Tibial nerve (tissue), 4 donors: ENCODE measurements around the gene TFR2. TPM values are rescaled to one million over a fixed set of nuclear protein-coding genes. Genes with fewer than 3 reads are reported as not detected.

Experiments
- DNase-seq, 2 donors: peaks; one replicate each; pipeline ENCODE4 v3.0.0-alpha.2; 2019; ENCODE audit warnings: low spot score in 2 of 2
- H3K27ac ChIP-seq, 4 donors: fragments of 200-600 bp; sonication (generic) in 3 of 4; one replicate each; pipeline ENCODE4 v1.5.1; 2017 to 2019; ENCODE audit warnings: mild to moderate bottlenecking in 1 of 4
- H3K27me3 ChIP-seq, 2 donors: fragments of 200-600 bp; sonication (generic) in 1 of 2; one replicate each; pipeline versions ENCODE4 v1.5.1 to v1.6.0; 2017 to 2019
- H3K36me3 ChIP-seq, 3 donors: fragments of 200-600 bp; sonication (generic); one replicate each; pipeline ENCODE4 v1.5.1; 2018 to 2019
- H3K4me1 ChIP-seq, 4 donors: fragments of 200-600 bp; sonication (generic) in 3 of 4; one replicate each; pipeline ENCODE4 v1.5.1; 2017 to 2019
- H3K4me3 ChIP-seq, 4 donors: fragments of 200-600 bp; sonication (generic) in 3 of 4; one replicate each; pipeline ENCODE4 v1.5.1; 2017 to 2019; ENCODE audit warnings: mild to moderate bottlenecking in 1 of 4, moderate library complexity in 1 of 4
- H3K9me3 ChIP-seq, 4 donors: fragments of 200-600 bp; sonication (generic) in 3 of 4; one replicate each; pipeline ENCODE4 v1.5.1; 2017 to 2019
- CTCF ChIP-seq, 5 experiments: fragments of 200-600 bp in 3 of 5; fragments of 450-650 bp in 2 of 5; sonication (generic) in 3 of 5; IDR thresholded peaks; one replicate each; pipeline ENCODE4 v1.5.1; 2016 to 2019; ENCODE audit warnings: antibody characterized with exemption in 5 of 5, mild to moderate bottlenecking in 3 of 5, moderate library complexity in 2 of 5
- EP300 ChIP-seq, 2 donors: sonication (generic); formaldehyde crosslinking; IDR thresholded peaks; one replicate each; pipeline ENCODE4 v1.6.1; 2017; ENCODE audit warnings: antibody characterized with exemption in 2 of 2, mild to moderate bottlenecking in 1 of 2
- POLR2A ChIP-seq, 2 donors: fragments of 450-650 bp; IDR thresholded peaks; one replicate each; pipeline ENCODE4 v1.6.1; 2017; ENCODE audit warnings: antibody characterized with exemption in 2 of 2, mild to moderate bottlenecking in 2 of 2, moderate library complexity in 2 of 2
- WGBS, 2 donors: methylation state at CpG; one replicate each; pipeline ENCODE4 v1.1.5; 2018; 5-methylcytosine and 5-hydroxymethylcytosine counted together
- total RNA-seq, 4 donors: library from RNA; depleted of rRNA; stranded (reverse); fragments of >200 nt; gene quantifications; one replicate each; pipeline ENCODE4 v1.1.0, GENCODE V29; 2016

TFR2 gene
- total RNA-seq, 4 donors from 2014 or later: 2.1 TPM; not detected in 3

GRCh38 chr7:100612730-100613390 is 28.5 kb downstream of the TFR2 start:
- peak in 1 of 5 experiments; percentile 9 for TF ChIP-seq CTCF (IDR thresholded peaks at IDR 0.05)
- no peak for TF ChIP-seq EP300 (IDR thresholded peaks at IDR 0.05)
- no peak for TF ChIP-seq POLR2A (IDR thresholded peaks at IDR 0.05)
- Histone ChIP-seq H3K27ac (peak overlapping the region; percentile 94 to 96 (median 95)), H3K36me3 (peaks cover 0 to 28% (median 0%) of the 10 kb centered on the region in 3 donors), H3K9me3 (no peaks in the 10 kb centered on the region), H3K4me3 (peak overlapping the region; percentile 53 to 85 (median 60)), H3K4me1 (peaks cover 0 to 22% (median 9%) of the 10 kb centered on the region in 4 donors), H3K27me3 (no peaks in the 10 kb centered on the region)
- DNase-seq: peak in 1 of 2 donors; percentile 9
- WGBS, 2 donors: 1 to 7% methylated on average over 11 to 20 of the region's 29 CpGs

GRCh38 chr7:100611983-100612729 is 29.2 kb downstream of the TFR2 start, which contains the start of gene MOSPD3:
TSS of gene MOSPD3 (plus strand) at chr7:100612540. CDS start at chr7:100612792, 252 bp downstream.
- Histone ChIP-seq H3K4me3 (peak within 1 kb of the TSS; percentile 53 to 85 (median 60)), H3K27ac (peak within 1 kb of the TSS; percentile 94 to 96 (median 95)), H3K9me3 (no peaks in the 10 kb centered on the region), H3K36me3 (peaks cover 0 to 30% (median 0%) of the 10 kb centered on the region in 3 donors), H3K27me3 (no peaks in the 10 kb centered on the region), H3K4me1 (peaks cover 0 to 22% (median 9%) of the 10 kb centered on the region in 4 donors)
- WGBS, 2 donors: 0 to 1% methylated on average over 45 to 59 of the region's 61 CpGs
- TF ChIP-seq EP300 (IDR thresholded peaks at IDR 0.05): peak; percentile 93 to 94
- peak in 3 of 5 experiments; percentile 5 to 63 (median 38) for TF ChIP-seq CTCF (IDR thresholded peaks at IDR 0.05)
- TF ChIP-seq POLR2A (IDR thresholded peaks at IDR 0.05): peak; percentile 51 to 83
- peak; percentile 98 to 100 for DNase-seq

GRCh38 chr7:100609958-100610357 is 31.4 kb downstream of the TFR2 start:
- H3K27me3 ChIP-seq: no peaks in the 10 kb centered on the region
- H3K27ac ChIP-seq: peak overlapping the region in 1 of 4 donors; percentile 96
- TF ChIP-seq EP300 (IDR thresholded peaks at IDR 0.05): no peak
- no peak for TF ChIP-seq POLR2A (IDR thresholded peaks at IDR 0.05)
- no peak for TF ChIP-seq CTCF (IDR thresholded peaks at IDR 0.05)
- H3K9me3 ChIP-seq: no peaks in the 10 kb centered on the region
- H3K4me3 ChIP-seq: no peak overlapping the region
- peaks cover 0 to 34% (median 11%) of the 10 kb centered on the region in 4 donors for H3K4me1 ChIP-seq
- DNase-seq: no peak
- WGBS, 2 donors: 90 to 92% methylated on average over 5 of the region's 5 CpGs
- peaks cover 0 to 16% (median 0%) of the 10 kb centered on the region in 3 donors for H3K36me3 ChIP-seq

GRCh38 chr7:100607111-100607510 is 34.2 kb downstream of the TFR2 start:
- no peak overlapping the region for H3K4me3 ChIP-seq
- DNase-seq: no peak
- no peaks in the 10 kb centered on the region for H3K9me3 ChIP-seq
- H3K36me3 ChIP-seq: peaks cover 0 to 4% (median 0%) of the 10 kb centered on the region in 3 donors
- H3K27me3 ChIP-seq: no peaks in the 10 kb centered on the region
- no peak for TF ChIP-seq POLR2A (IDR thresholded peaks at IDR 0.05)
- no peak for TF ChIP-seq EP300 (IDR thresholded peaks at IDR 0.05)
- no peak for TF ChIP-seq CTCF (IDR thresholded peaks at IDR 0.05)
- H3K27ac ChIP-seq: no peak overlapping the region
- 82 to 83% methylated on average over 8 of the region's 8 CpGs for WGBS, 2 donors
- H3K4me1 ChIP-seq: peaks cover 0 to 46% (median 6%) of the 10 kb centered on the region in 4 donors
